ENCODE data around the gene MOB4. TPM values are rescaled to one million over a fixed set of nuclear protein-coding genes. Genes with fewer than 3 reads are reported as not detected.

The MOB4 gene
- polyA plus RNA-seq, 1 donor from 2014 or later: 81.5 TPM

DNA sequence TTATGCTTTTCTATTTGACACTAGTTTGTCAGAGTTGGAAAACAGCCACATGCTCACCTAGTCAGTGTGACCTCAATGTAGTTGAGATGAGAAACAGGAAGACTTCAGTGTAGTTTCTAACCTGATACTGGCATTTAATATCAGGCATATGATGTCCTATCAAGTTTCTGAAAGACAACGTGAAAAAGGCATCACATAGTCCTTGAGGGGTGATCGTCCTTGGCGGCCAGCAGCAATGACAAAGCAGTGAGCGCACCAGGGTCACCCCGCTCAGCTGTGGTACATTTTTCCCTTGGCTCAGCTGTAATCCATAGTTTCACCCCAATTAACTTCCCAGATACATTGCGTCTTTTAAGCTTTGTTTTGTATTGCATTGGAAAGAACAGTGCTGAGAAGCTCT is 11.4 kb upstream of the MOB4 start:
- H3K9ac ChIP-seq (ENCODE audit: low read length): no peak overlapping the region
- no peaks in the 10 kb centered on the region for H4K20me1 ChIP-seq (ENCODE audit: insufficient read depth)
- no peak overlapping the region for H3K4me2 ChIP-seq (ENCODE audit: low read length)
- TF ChIP-seq RAD21 (conservative IDR thresholded peaks at IDR 0.05) (no peak), CTCF (IDR thresholded peaks at IDR 0.05; ENCODE audit: poor library complexity, severe bottlenecking) (no peak), TAF1 (IDR thresholded peaks at IDR 0.05; ENCODE audit: low read depth) (no peak), EP300 (conservative IDR thresholded peaks at IDR 0.05; ENCODE audit: poor library complexity, severe bottlenecking) (no peak), REST (IDR thresholded peaks at IDR 0.05; ENCODE audit: borderline replicate concordance) (no peak), POLR2AphosphoS5 (IDR thresholded peaks at IDR 0.05) (no peak), EZH2 (IDR thresholded peaks at IDR 0.05; ENCODE audit: borderline replicate concordance, insufficient read depth, low read length, poor library complexity, severe bottlenecking) (no peak), MXI1 (conservative IDR thresholded peaks at IDR 0.05; ENCODE audit: poor library complexity, severe bottlenecking) (no peak), SMC3 (conservative IDR thresholded peaks at IDR 0.05; ENCODE audit: poor library complexity) (no peak)
- H3K27ac ChIP-seq (ENCODE audit: low read length): no peak overlapping the region
- no peaks in the 10 kb centered on the region for H3K9me2 ChIP-seq (ENCODE audit: insufficient read depth, low read length)
- H3K4me3 ChIP-seq (ENCODE audit: low read length): no peak overlapping the region
- H3K79me2 ChIP-seq (replicated peaks; ENCODE audit: insufficient read depth, low read length): peaks cover 19% of the 10 kb centered on the region
- no peaks in the 10 kb centered on the region for H3K36me3 ChIP-seq (ENCODE audit: insufficient read depth, low read length)
- H3F3A ChIP-seq (ENCODE audit: insufficient read depth, low read length, poor library complexity, severe bottlenecking): no peaks in the 10 kb centered on the region
- H2AFZ ChIP-seq (ENCODE audit: low read depth, low read length): no peak overlapping the region
- no peaks in the 10 kb centered on the region for H3K27me3 ChIP-seq (ENCODE audit: insufficient read depth, low read depth, low read length)
- no peaks in the 10 kb centered on the region for H3K9me3 ChIP-seq (ENCODE audit: low read length)

- TF ChIP-seq TAF1 (IDR thresholded peaks at IDR 0.05; ENCODE audit: low read depth): no peak
- TF ChIP-seq SMC3 (conservative IDR thresholded peaks at IDR 0.05; ENCODE audit: poor library complexity): no peak
- TF ChIP-seq EP300 (conservative IDR thresholded peaks at IDR 0.05; ENCODE audit: poor library complexity, severe bottlenecking): no peak
- TF ChIP-seq CTCF (IDR thresholded peaks at IDR 0.05; ENCODE audit: poor library complexity, severe bottlenecking): no peak
- TF ChIP-seq POLR2AphosphoS5 (IDR thresholded peaks at IDR 0.05): no peak
- no peak for TF ChIP-seq REST (IDR thresholded peaks at IDR 0.05; ENCODE audit: borderline replicate concordance)
- no peak for TF ChIP-seq EZH2 (IDR thresholded peaks at IDR 0.05; ENCODE audit: borderline replicate concordance, insufficient read depth, low read length, poor library complexity, severe bottlenecking)
- TF ChIP-seq MXI1 (conservative IDR thresholded peaks at IDR 0.05; ENCODE audit: poor library complexity, severe bottlenecking): no peak
- TF ChIP-seq RAD21 (conservative IDR thresholded peaks at IDR 0.05): no peak
- H2AFZ ChIP-seq (ENCODE audit: low read depth, low read length): no peak overlapping the region
- no peak overlapping the region for H3K27ac ChIP-seq (ENCODE audit: low read length)
- H3K9ac ChIP-seq (ENCODE audit: low read length): no peak overlapping the region
- peaks cover 15% of the 10 kb centered on the region for H3K79me2 ChIP-seq (replicated peaks; ENCODE audit: insufficient read depth, low read length)
- no peaks in the 10 kb centered on the region for H3K9me3 ChIP-seq (ENCODE audit: low read length)
- no peaks in the 10 kb centered on the region for H3K36me3 ChIP-seq (ENCODE audit: insufficient read depth, low read length)
- no peaks in the 10 kb centered on the region for H4K20me1 ChIP-seq (ENCODE audit: insufficient read depth)
- H3K4me3 ChIP-seq (ENCODE audit: low read length): no peak overlapping the region
- no peaks in the 10 kb centered on the region for H3F3A ChIP-seq (ENCODE audit: insufficient read depth, low read length, poor library complexity, severe bottlenecking)
- no peaks in the 10 kb centered on the region for H3K27me3 ChIP-seq (ENCODE audit: insufficient read depth, low read depth, low read length)
- no peaks in the 10 kb centered on the region for H3K9me2 ChIP-seq (ENCODE audit: insufficient read depth, low read length)
- no peak overlapping the region for H3K4me2 ChIP-seq (ENCODE audit: low read length)
Observed at GRCh38 chr2:197506658-197507057, 9.2 kb upstream of the MOB4 start.
